Peyer's patch (tissue), 4 donors: ENCODE results near the gene SLC2A4RG.

Source experiments
- CTCF ChIP-seq, 6 experiments: fragments of 450-650 bp in 4 of 6; fragments of 200-600 bp in 2 of 6; sonication (generic) in 1 of 6; IDR thresholded peaks; one replicate each; pipeline ENCODE4 v1.5.1; 2017 to 2019; ENCODE audit warnings: antibody characterized with exemption in 6 of 6, mild to moderate bottlenecking in 3 of 6, moderate library complexity in 1 of 6
- POLR2A ChIP-seq, 2 donors: fragments of 450-650 bp; IDR thresholded peaks; one replicate each; pipeline ENCODE4 v1.5.1; 2017; ENCODE audit warnings: antibody characterized with exemption in 2 of 2, mild to moderate bottlenecking in 2 of 2, moderate library complexity in 2 of 2

- no peak for TF ChIP-seq POLR2A (IDR thresholded peaks at IDR 0.05)
- no peak for TF ChIP-seq CTCF (IDR thresholded peaks at IDR 0.05)
These were observed 33.4 kb downstream of the SLC2A4RG start for GRCh38 chr20:63772781-63773518.
